Trophoblast cell (in vitro differentiated cells and primary cell): ENCODE results near the gene ATP1A1. TPM values are rescaled to one million over a fixed set of nuclear protein-coding genes. Genes with fewer than 3 reads are reported as not detected.

Source experiments
- DNase-seq, 2 donors: peaks; one replicate each; pipeline ENCODE4 v3.0.0-alpha.2; 2016
- H2AFZ ChIP-seq: 2 replicates; pipeline ENCODE4 v1.6.1; 2013; ENCODE audit warnings: low read length, moderate library complexity, mild to moderate bottlenecking; ENCODE audit not compliant: insufficient read depth, poor library complexity
- H2AK5ac ChIP-seq: 2 replicates; pipeline ENCODE4 v1.6.1; 2013; ENCODE audit warnings: mild to moderate bottlenecking, low read length
- H2BK120ac ChIP-seq: 2 replicates; pipeline ENCODE4 v1.6.1; 2013; ENCODE audit warnings: low read length, mild to moderate bottlenecking, moderate library complexity; ENCODE audit not compliant: insufficient read depth, poor library complexity
- H2BK12ac ChIP-seq: 2 replicates; pipeline ENCODE4 v1.6.1; 2013; ENCODE audit warnings: mild to moderate bottlenecking, low read length, moderate library complexity
- H2BK5ac ChIP-seq: 2 replicates; pipeline ENCODE4 v1.6.1; 2013; ENCODE audit warnings: low read length, low read depth, moderate library complexity, mild to moderate bottlenecking; ENCODE audit not compliant: poor library complexity
- H3K14ac ChIP-seq: 2 replicates; pipeline ENCODE4 v1.6.1; 2013; ENCODE audit warnings: mild to moderate bottlenecking, low read length
- H3K18ac ChIP-seq: 2 replicates; pipeline ENCODE4 v1.6.1; 2013; ENCODE audit warnings: mild to moderate bottlenecking, low read length
- H3K23ac ChIP-seq: 2 replicates; pipeline ENCODE4 v1.6.1; 2013; ENCODE audit warnings: low read length
- H3K27ac ChIP-seq: 2 replicates; pipeline ENCODE4 v1.5.1; 2013; ENCODE audit warnings: low read depth, mild to moderate bottlenecking, inconsistent platforms, low read length, moderate library complexity
- H3K27me3 ChIP-seq: 2 replicates; pipeline ENCODE4 v1.6.1; 2013; ENCODE audit warnings: inconsistent platforms, mild to moderate bottlenecking, low read length, moderate library complexity; ENCODE audit not compliant: insufficient read depth
- H3K36me3 ChIP-seq, 2 experiments: 1 replicate in 1 of 2; 2 replicates in 1 of 2; pipeline ENCODE4 v1.6.1; 2013; ENCODE audit warnings: low read length in 2 of 2, mild to moderate bottlenecking in 2 of 2, moderate library complexity in 1 of 2; ENCODE audit not compliant: insufficient read depth in 2 of 2, control insufficient read depth in 1 of 2
- H3K4ac ChIP-seq: 2 replicates; pipeline ENCODE4 v1.6.1; 2013; ENCODE audit warnings: low read depth, mild to moderate bottlenecking, low read length, moderate library complexity
- H3K4me1 ChIP-seq, 2 experiments: 1 replicate in 1 of 2; 2 replicates in 1 of 2; pipeline ENCODE4 v1.6.1; 2013; ENCODE audit warnings: low read length in 2 of 2, mild to moderate bottlenecking in 2 of 2, moderate library complexity in 1 of 2; ENCODE audit not compliant: insufficient read depth in 2 of 2, control insufficient read depth in 1 of 2
- H3K4me2 ChIP-seq: 2 replicates; pipeline ENCODE4 v1.6.1; 2013; ENCODE audit warnings: inconsistent platforms, mild to moderate bottlenecking, low read length, moderate library complexity
- H3K4me3 ChIP-seq: 2 replicates; pipeline ENCODE4 v1.5.1; 2013; ENCODE audit warnings: mild to moderate bottlenecking, low read depth, low read length, inconsistent platforms
- H3K79me1 ChIP-seq: one replicate; pipeline ENCODE4 v1.6.1; 2013; ENCODE audit warnings: low read length
- H3K79me2 ChIP-seq: 2 replicates; pipeline ENCODE4 v1.6.1; 2013; ENCODE audit warnings: low read length, mild to moderate bottlenecking; ENCODE audit not compliant: control insufficient read depth, insufficient read depth, poor library complexity
- H3K9ac ChIP-seq: 2 replicates; pipeline ENCODE4 v1.6.1; 2013; ENCODE audit warnings: mild to moderate bottlenecking, low read length
- H3K9me3 ChIP-seq: 2 replicates; pipeline ENCODE4 v1.6.1; 2013; ENCODE audit warnings: low read depth, mild to moderate bottlenecking, control low read depth, inconsistent platforms, low read length; ENCODE audit not compliant: insufficient read depth
- H4K12ac ChIP-seq: 2 replicates; pipeline ENCODE4 v1.6.1; 2013; ENCODE audit warnings: low read depth, mild to moderate bottlenecking, low read length, moderate library complexity
- H4K8ac ChIP-seq: 2 replicates; pipeline ENCODE4 v1.6.1; 2013; ENCODE audit warnings: low read depth, mild to moderate bottlenecking, low read length, moderate library complexity
- H4K91ac ChIP-seq: one replicate; pipeline ENCODE4 v1.6.1; 2013; ENCODE audit warnings: low read depth, mild to moderate bottlenecking, low read length, moderate library complexity
- WGBS: extraction: QIAGEN DNeasy Blood & Tissue Kit; methylation state at CpG from one replicate; pipeline ENCODE4 v1.1.7; 2013; ENCODE audit warnings: missing lambda C conversion rate; ENCODE audit not compliant: insufficient read length, insufficient coverage; ENCODE audit errors: extremely low coverage; 5-methylcytosine and 5-hydroxymethylcytosine counted together
- polyA plus RNA-seq: library from polyadenylated mRNA; stranded (reverse); fragments of 200-250 nt; gene quantifications from 2 replicates; pipeline ENCODE4 v1.2.3, GENCODE V29; 2013

The ATP1A1 gene
- 247 and 256 TPM in 2 replicates for polyA plus RNA-seq

GRCh38 chr1:116372651-116373430 lies at the start of gene ATP1A1:
ATP1A1 (plus strand) TSS chr1:116373244; CDS start chr1:116373512, 268 bp downstream.
- Histone ChIP-seq H3K18ac (peak within 1 kb of the TSS; percentile 99), H3K36me3 (peaks cover 0 to 3% of the 10 kb centered on the region in 2 experiments), H2BK120ac (peak within 1 kb of the TSS; percentile 93), H3K4me2 (peak within 1 kb of the TSS; percentile 87), H3K23ac (no peak within 1 kb of the TSS), H2AK5ac (peak within 1 kb of the TSS; percentile 49), H3K4me3 (peak within 1 kb of the TSS; percentile 92), H4K12ac (peak within 1 kb of the TSS; percentile 96), H3K9me3 (no peaks in the 10 kb centered on the region), H4K8ac (peak within 1 kb of the TSS; percentile 91), H3K27me3 (no peaks in the 10 kb centered on the region), H2BK5ac (peak within 1 kb of the TSS; percentile 90), H3K4me1 (peaks cover 18 to 20% of the 10 kb centered on the region in 2 experiments), H3K79me2 (peaks cover 22% of the 10 kb centered on the region), H3K9ac (peak within 1 kb of the TSS; percentile 93), H4K91ac (peak within 1 kb of the TSS; percentile 94), H2AFZ (peak within 1 kb of the TSS; percentile 99), H3K4ac (peak within 1 kb of the TSS; percentile 98), H3K79me1 (peaks cover 19% of the 10 kb centered on the region), H2BK12ac (peak within 1 kb of the TSS; percentile 97), H3K27ac (peak within 1 kb of the TSS; percentile 79), H3K14ac (peak within 1 kb of the TSS; percentile 96)
- DNase-seq = peak; percentile 95 to 98
- WGBS = no CpG with 5 or more reads among the region's 78 CpGs

GRCh38 chr1:116323491-116323890 lies 49.6 kb upstream of the ATP1A1 start:
- H3K4me3 ChIP-seq = no peak overlapping the region
- no peak overlapping the region for H4K12ac ChIP-seq
- no peaks in the 10 kb centered on the region for H3K36me3 ChIP-seq
- H2BK5ac ChIP-seq = no peak overlapping the region
- H3K27me3 ChIP-seq = no peaks in the 10 kb centered on the region
- WGBS = no CpG with 5 or more reads among the region's 2 CpGs
- H3K27ac ChIP-seq = no peak overlapping the region
- no peak overlapping the region for H2BK120ac ChIP-seq
- H2AFZ ChIP-seq = no peak overlapping the region
- no peaks in the 10 kb centered on the region for H3K79me1 ChIP-seq
- no peak overlapping the region for H2BK12ac ChIP-seq
- no peak overlapping the region for H3K4me2 ChIP-seq
- H3K14ac ChIP-seq = no peak overlapping the region
- H3K4ac ChIP-seq = no peak overlapping the region
- H3K9me3 ChIP-seq = no peaks in the 10 kb centered on the region
- DNase-seq = peak; percentile 58 to 89
- no peak overlapping the region for H4K91ac ChIP-seq
- H3K23ac ChIP-seq = no peak overlapping the region
- H3K79me2 ChIP-seq = no peaks in the 10 kb centered on the region
- H4K8ac ChIP-seq = no peak overlapping the region
- H2AK5ac ChIP-seq = no peak overlapping the region
- H3K18ac ChIP-seq = no peak overlapping the region
- H3K4me1 ChIP-seq = peaks cover 0 to 5% of the 10 kb centered on the region in 2 experiments
- H3K9ac ChIP-seq = no peak overlapping the region

DNA sequence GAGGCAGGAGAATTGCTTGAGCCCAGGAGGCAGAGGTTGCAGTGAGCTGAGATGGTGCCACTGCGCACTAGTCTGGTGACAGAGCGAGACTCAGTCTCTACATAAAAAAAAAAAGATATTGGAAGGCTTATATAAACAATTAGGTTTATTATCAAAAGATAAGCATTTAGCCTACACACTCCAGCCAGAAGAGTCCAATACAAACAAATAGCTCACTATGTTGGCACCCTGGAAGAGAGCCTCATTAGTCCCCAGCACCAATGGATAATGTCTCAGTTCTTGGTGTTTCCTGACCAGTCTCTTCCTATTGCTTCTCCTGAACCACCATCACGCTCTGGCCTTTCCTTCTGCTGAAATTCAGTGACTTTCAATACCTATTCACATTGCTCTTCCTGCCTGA lies 48.6 kb upstream of the ATP1A1 start:
- H2AFZ ChIP-seq = no peak overlapping the region
- no peak overlapping the region for H3K9ac ChIP-seq
- H4K8ac ChIP-seq = no peak overlapping the region

GRCh38 chr1:116325104-116325503 lies 47.9 kb upstream of the ATP1A1 start:
- no peak overlapping the region for H3K4me2 ChIP-seq
- H3K18ac ChIP-seq = no peak overlapping the region
- no peak overlapping the region for H2BK120ac ChIP-seq
- H2AK5ac ChIP-seq = no peak overlapping the region
- no peak for DNase-seq
- no peak overlapping the region for H3K23ac ChIP-seq
- H3K27me3 ChIP-seq = no peaks in the 10 kb centered on the region
- H3K4ac ChIP-seq = no peak overlapping the region
- H3K14ac ChIP-seq = no peak overlapping the region
- no peak overlapping the region for H3K4me3 ChIP-seq
- H3K9me3 ChIP-seq = no peaks in the 10 kb centered on the region
- no peak overlapping the region for H2BK5ac ChIP-seq
- no peaks in the 10 kb centered on the region for H3K79me2 ChIP-seq
- H4K12ac ChIP-seq = no peak overlapping the region
- WGBS = no CpG with 5 or more reads among the region's 2 CpGs
- no peak overlapping the region for H2BK12ac ChIP-seq
- no peak overlapping the region for H4K8ac ChIP-seq
- H4K91ac ChIP-seq = no peak overlapping the region
- H3K27ac ChIP-seq = no peak overlapping the region
- H3K36me3 ChIP-seq = no peaks in the 10 kb centered on the region
- H3K9ac ChIP-seq = no peak overlapping the region
- H3K79me1 ChIP-seq = no peaks in the 10 kb centered on the region
- H2AFZ ChIP-seq = no peak overlapping the region
- no peaks in the 10 kb centered on the region for H3K4me1 ChIP-seq

More for the DNA sequence above, 48.6 kb upstream of the ATP1A1 start:
- Histone ChIP-seq H3K36me3 (no peaks in the 10 kb centered on the region), H3K14ac (no peak overlapping the region), H2BK120ac (no peak overlapping the region), H3K4me1 (no peaks in the 10 kb centered on the region), H3K23ac (no peak overlapping the region), H2BK12ac (no peak overlapping the region), H3K9me3 (no peaks in the 10 kb centered on the region), H3K4me2 (no peak overlapping the region), H3K27ac (no peak overlapping the region), H3K4me3 (no peak overlapping the region), H2AK5ac (no peak overlapping the region), H4K91ac (no peak overlapping the region), H4K12ac (no peak overlapping the region), H3K4ac (no peak overlapping the region), H2BK5ac (no peak overlapping the region), H3K79me2 (no peaks in the 10 kb centered on the region), H3K18ac (no peak overlapping the region), H3K79me1 (no peaks in the 10 kb centered on the region), H3K27me3 (no peaks in the 10 kb centered on the region)
- DNase-seq = no peak
- WGBS = no CpG with 5 or more reads among the region's 3 CpGs
